Measurements from ENCODE around the gene UBALD2.
"Not testable (repeated sequence)": the region's sequence is repeated elsewhere in the genome, so short reads cannot be mapped to it uniquely, and the experiment has no call there.

DNA sequence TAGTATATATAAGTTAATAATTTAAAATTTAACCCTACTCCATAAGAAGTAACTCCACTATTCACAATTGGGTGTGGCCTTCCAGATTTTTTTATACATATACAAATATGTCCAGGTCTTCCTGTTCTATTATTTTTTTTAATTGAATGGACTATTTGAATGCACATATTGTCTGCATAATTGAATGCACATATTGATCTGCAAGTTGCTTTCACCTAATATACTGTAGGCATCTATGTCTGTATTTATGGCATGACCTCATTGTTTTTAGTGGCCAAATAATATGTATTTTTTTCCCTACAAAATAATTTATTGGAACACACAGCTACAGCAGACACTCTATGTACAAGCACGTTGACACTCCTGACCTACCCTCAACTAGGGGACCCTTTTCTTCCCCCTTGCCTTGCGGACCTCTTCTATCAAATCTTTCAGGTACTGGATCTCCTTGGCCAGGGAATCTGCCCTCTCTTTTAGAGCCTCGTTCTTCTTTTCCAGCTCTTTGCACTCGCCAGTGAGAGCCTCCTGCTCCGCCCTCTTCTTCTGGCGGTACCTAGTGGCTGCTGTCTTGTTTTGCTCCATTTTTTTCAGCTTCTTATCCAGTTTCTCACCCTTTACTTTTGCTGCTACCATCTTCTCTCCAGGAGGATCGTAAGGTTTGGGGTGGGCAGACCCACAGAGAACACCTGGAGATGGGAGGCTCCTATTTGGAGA is 39.6 kb upstream of the UBALD2 start:
- TF ChIP-seq, protein P1, sequence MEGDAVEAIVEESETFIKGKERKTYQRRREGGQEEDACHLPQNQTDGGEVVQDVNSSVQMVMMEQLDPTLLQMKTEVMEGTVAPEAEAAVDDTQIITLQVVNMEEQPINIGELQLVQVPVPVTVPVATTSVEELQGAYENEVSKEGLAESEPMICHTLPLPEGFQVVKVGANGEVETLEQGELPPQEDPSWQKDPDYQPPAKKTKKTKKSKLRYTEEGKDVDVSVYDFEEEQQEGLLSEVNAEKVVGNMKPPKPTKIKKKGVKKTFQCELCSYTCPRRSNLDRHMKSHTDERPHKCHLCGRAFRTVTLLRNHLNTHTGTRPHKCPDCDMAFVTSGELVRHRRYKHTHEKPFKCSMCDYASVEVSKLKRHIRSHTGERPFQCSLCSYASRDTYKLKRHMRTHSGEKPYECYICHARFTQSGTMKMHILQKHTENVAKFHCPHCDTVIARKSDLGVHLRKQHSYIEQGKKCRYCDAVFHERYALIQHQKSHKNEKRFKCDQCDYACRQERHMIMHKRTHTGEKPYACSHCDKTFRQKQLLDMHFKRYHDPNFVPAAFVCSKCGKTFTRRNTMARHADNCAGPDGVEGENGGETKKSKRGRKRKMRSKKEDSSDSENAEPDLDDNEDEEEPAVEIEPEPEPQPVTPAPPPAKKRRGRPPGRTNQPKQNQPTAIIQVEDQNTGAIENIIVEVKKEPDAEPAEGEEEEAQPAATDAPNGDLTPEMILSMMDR (conservative IDR thresholded peaks at IDR 0.05; ENCODE audit: low read length), result not testable (repeated sequence)
- TF ChIP-seq EZH2phosphoT487 (IDR thresholded peaks at IDR 0.05; ENCODE audit: borderline replicate concordance, low read depth, low read length), result not testable (repeated sequence)
